ENCODE results near the gene FAM151B.

DNA sequence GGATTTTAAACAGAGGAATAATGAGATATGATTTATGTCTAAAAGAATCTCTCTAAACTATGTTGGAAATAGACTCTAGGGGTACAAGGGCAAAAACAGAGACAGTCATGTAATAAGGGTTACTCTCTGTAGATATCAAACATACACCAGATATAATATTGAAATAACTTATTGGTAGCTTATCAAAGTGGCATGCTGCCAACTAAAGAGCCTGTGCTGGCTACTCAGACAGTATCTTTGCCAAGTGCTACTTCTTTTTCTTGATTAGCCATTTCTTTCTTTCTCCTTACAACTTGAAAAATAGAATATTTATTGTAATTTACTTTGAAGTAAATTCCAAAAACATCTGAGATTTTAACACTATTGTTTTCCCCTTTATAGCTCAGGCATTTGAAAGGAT lies 45.2 kb upstream of the FAM151B start:
- TF ChIP-seq CTCF (IDR thresholded peaks at IDR 0.05) (no peak), EZH2 (IDR thresholded peaks at IDR 0.05) (no peak), EZH2phosphoT487 (IDR thresholded peaks at IDR 0.05) (no peak)

Data from neural progenitor cell (in vitro differentiated cells).